GM18498 (cell line): Measurements from ENCODE around the gene UBR2.
"Not testable (repeated sequence)": the region's sequence is repeated elsewhere in the genome, so short reads cannot be mapped to it uniquely, and the experiment has no call there.

ENCODE experiments used
- ATAC-seq: cut with Tn5 transposase; IDR thresholded peaks from one replicate; pipeline ENCODE4 v1.9.1; 2021; ENCODE audit warnings: mild to moderate bottlenecking, moderate library complexity; ENCODE audit not compliant: unreplicated experiment

UBR2 gene

DNA sequence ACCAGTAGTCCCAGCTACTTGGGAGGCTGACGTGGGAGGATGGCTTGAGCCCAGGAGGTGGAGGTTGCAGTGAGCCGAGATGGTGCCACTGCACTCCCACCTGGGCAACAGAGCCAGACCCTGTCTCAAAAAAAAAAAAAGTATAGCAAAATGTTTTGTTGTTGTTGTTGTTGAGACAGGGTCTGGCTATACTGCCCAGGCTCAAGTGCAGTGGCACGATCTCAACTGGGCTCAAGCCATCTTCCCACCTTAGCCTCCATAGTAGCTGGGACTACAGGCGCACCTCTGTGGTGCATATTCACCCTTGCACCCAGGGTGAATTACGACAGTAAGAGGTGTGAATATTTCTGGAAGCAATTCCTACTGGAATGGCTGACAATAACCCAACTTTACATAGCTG lies 11.4 kb upstream of the UBR2 start:
- ATAC-seq = no peak

DNA sequence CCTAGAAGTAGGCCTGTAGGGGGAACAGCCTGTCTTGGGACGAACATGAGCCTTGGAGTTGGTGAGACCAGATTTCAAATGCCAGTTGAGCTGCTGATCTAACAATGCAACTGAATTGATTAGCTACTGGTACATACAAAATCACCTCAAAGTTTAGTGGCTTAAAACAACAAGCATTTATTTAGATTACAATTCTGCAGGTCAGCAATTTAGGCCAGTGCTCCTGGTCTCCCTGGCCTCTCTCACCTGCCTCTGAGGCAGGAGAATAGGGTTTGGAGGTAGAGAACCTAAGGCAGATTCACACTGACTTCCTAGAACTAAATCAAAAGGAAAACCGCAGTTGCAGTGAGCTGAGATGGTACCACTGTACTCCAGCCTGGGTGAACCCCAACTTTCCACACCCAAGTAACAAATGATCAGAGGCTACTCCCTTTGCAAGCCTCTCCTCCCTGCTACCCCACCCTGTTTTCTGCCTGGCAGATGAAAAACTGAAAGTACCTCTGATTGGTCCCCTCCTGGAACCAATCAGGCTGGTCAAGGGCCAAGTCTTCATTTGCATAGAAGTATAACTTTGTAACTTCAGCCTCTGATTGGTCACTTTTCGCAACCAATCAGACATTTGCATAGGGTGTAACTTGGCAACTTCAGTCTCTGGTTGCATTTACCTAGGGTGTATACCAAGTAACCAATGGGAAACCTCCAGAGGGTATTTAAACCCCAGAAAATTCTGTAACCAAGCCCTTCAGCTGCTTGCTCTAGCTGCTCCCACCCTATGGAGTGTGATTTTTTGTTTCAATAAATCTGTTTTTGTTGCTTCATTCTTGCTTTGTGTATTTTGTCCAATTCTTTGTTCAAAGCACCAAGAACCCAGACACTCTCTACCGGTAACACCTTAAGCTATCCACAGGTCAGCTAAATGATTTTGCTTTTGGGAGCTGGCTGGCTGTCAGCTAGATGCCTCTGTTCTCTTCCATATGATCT lies 8.1 kb upstream of the UBR2 start:
- no peak for ATAC-seq

DNA sequence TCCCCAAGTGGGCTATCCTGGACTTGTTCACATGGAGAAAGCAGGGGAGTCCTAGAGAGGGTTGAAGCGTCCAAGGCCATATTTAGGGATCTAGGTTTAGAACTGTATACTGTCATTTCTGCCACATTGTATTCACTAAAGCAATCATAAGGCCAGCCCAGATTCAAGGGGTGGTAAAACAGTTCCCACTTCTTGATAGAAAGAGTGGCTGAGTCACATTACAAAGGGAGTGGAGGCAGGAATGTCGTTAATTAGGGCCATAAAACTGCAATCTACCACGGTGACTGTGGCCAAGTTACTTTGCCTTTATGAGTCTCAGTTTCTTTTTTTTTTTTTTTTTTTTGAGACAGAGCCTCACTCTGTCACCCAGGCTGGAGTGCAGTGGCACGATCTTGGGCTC lies 7.4 kb upstream of the UBR2 start:
- no peak for ATAC-seq

DNA sequence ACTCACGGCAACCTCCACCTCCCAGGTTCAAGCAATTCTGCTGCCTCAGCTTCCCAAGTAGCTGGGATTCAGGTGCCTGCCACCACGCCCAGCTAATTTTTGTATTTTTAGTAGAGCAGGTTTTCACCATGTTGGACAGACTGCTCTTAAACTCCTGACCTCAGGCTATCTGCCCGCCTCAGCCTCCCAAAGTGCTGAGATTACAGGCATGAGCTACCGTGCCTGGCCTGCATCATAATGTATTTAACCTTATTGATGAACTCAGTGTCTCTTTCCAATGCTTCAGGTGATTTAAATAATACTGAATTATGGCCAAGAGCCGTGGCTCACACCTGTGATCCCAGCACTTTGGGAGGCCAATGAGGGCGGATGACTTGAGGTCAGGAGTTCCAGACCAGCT lies 4.6 kb upstream of the UBR2 start:
- ATAC-seq = not testable (repeated sequence)

DNA sequence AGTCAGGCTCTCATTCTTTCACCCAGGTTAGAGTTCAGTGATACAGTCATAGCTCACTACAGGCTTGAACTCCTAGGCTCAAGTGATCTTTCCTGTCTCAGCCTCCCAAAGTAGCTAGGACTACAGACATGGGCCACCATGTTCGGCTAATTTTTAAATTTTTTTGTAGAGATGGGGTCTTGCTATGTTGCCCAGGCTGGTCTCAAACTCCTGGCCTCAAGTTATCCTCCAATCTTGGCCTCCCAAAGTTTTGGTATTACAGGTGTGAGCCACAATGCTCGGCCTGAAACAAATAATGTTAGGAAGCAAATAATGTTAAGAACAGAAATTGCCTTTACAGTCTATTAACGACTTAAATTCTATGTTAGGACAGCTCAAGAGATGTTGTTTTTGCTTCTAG lies 1.8 kb upstream of the UBR2 start:
- ATAC-seq = no peak

DNA sequence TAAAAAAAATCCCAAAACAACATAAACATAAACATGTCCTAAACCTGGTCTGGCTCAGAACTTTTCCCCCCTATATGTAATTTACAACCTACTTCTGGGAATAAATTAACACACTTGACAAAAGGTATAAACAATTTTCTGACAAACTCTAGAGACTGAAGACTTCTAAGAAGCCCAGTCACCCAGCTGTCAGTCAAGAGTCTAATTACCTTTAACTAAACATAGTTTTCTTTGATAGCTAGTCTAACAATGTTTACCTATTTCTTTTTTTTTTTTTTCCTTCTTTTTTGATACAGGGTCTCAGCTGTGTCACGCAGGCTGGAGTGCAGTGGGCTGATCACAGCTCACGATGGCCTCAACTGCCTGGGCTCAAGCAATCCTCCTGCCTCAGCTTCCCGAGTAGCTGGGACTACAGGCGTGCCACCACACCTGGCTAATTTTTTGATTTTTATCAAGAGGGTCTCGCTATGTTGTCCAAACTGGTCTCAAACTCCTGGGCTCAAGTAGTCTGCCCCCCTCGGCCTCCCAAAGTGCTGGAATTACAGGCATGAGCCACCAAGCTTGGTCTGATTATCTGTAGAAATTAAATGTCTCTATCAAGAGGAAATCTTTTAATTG lies 932 bp upstream of the UBR2 start:
- ATAC-seq = no peak

DNA sequence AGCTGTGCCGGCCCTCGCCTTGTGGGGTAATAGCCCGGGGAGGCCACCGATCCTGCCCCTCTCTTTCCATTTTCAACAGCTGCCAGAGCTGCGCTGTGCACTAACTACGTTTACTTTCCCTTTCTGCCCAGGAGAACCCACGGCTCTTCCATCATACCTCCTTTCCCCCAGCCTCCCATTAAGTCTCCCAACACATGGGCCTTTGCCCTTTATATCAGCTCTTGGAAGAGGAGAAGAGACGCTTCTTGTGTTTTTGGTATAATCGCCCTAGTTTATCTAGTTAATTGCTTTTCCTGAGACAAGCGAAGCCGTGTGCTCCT lies 637 bp downstream of the UBR2 start:
- peak; percentile 23 for ATAC-seq

DNA sequence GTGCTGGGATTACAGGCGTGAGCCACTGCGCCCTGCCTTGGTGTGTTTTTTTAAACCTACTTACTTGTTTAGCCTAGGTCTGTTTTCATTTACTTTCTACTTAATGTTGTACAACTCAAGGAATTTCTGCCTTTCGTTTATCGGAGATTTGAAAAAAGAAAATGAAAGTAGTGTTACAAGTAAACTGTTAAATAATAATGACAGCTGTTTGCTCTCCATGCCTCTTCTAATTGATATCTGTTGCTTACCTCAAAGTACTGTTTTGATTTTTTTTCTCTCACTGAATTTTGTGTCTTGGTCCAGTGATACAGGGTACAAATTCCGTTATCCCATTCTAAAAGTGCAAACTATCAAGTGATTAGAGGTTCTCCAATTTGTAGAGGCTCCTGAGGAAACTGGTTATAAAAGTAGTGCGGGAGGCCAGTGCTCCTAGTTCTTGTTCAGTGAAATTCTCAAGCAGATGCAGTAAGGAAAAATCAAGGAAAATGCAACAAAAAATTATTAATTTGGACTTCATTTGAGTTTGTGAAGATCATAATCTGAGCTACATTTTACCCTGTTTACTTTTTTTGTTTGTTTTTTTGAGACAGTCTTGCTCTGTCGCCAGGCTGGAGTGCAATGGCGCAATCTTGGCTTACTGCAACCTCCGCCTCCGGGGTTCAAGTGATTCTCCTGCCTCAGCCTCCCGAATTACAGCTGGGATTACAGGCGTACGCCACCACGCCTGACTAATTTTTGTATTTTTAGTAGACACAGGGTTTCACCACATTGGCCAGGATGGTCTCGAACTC lies 2.2 kb downstream of the UBR2 start:
- ATAC-seq = no peak

DNA sequence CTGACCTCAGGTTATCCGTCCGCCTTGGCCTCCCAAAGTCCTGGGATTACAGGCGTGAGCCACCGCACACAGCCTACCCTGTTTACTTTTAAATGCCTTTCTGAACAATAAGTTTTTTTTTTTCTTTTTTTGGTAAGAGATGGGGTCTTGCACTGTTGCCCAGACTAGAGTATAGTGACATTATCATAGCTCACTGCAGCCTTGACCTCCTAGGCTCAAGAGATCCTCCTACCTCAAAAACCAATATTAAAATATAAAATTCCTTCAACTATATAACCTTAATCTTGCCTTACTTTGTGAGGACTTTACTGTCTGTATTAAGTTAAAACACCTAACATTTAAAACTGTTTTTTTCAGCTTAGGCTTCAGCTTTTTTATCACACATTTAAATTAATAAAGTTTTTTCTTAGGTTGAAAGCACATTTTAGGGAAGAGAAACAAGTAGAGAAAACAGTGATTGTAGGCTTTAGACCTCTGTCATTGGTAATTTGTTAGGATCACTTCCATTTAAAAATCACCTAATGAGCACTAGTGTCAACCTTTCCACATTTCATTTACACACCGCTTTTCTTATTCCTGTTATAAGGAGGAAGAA lies 2.9 kb downstream of the UBR2 start:
- ATAC-seq = no peak

DNA sequence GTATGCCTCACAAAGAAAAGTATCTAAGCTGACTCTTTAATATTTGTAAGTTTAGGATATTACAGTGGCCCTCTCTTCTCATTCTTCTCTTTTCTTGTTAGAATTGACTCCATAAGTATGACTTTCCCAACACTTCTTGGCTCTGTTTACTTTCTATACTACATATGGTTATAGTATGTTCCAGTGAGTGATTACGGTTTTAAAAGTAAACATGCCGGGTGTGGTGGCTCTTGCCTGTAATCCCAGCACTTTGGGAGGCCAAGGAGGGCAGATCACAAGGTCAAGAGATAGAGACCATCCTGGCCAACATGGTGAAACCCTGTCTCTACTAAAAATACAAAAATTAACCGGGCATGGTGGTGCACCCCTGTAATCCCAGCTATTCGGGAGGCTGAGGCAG lies 3.4 kb downstream of the UBR2 start:
- not testable (repeated sequence) for ATAC-seq

DNA sequence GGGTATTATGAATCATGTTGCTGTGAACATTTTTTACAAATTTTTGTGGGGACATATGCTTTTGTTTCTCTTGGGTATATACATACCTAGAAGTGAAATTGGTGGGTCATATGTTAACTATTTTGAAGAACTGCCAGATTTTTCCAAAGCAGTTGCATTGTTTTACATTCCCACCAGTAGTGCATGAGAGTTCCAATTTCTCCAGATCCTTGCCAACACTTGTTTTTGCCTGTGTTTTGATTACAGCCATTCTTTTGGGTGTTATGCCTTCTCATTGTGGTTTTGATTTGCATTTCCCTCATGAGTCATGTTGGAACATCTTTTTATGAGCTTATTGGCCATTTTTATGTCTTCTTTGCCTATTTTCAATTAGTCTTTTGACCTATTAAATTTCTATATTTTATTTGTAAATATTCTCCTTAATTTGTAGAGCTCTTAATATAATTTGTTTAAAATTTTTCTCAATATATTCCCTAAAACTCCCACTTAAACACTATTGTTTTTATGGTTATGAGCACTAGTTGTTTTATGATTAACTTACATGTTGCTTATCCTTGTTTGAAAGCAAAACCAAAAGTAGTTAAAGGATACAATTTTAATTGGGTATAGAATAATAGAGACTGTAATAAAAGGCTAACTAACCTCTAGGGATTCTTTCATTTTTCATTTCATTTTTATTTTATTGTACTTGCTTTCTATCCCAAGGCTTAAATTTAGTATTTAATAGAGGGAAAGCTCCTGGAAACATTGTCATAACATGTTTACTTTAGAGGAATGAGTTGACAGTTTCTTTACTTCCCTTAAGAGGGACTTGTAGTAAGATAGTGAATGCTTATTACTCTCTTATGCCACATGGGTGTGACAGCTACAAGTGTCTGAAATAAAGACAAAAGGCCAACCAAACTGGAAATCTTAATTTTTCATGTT lies 5.5 kb downstream of the UBR2 start:
- ATAC-seq = no peak

DNA sequence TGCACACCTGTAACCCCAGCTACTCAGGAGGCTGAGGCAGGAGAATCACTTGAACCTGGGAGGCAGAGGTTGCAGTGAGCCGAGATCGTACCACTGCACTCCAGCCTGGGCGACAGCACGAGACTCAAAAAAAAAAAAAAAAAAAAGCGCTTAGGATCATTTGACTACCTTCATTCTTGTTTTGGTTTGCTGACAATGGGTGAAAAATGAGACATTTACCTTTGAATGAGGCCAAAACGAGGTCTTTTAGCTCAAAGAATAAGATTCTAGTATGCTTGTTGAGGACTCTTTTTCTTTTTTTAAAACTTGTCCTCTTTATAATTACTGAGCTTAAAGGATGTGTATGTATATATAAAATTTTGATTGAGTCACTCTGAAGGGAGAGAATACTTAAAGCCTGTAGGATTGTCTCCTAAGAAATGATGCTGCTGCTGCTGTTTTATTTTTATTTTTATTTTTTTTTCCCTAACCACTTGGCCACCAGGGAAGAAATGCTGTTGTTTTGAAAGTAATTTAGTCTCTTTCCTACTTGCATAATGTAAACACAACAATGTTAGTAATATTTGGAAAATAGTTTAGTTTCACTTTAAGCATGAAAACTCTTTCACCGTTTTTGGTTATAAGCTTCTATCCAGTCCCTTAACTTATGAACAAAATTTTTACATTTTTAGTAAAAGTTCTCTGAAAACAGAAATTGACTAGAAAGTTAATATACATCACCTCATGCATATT lies 7.9 kb downstream of the UBR2 start:
- no peak for ATAC-seq

DNA sequence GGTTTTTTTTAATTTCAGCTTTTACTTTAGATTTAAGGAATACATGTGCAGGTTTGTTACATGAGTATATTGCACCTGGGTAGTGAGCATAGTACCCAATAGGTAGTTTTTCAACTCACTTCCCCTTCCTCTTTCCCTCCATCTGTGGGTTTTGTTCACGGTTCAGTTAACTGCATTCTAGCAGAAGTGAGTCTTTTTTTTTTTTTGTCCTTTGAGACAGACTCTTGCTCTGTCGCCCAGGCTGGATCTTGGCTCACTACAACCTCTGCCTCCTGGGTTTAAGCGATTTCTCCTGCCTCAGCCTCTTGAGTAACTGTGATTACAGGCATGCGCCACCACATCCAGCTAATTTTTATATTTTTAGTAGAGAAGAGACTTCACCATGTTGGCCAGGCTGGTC lies 8.7 kb downstream of the UBR2 start:
- ATAC-seq = peak; percentile 86

DNA sequence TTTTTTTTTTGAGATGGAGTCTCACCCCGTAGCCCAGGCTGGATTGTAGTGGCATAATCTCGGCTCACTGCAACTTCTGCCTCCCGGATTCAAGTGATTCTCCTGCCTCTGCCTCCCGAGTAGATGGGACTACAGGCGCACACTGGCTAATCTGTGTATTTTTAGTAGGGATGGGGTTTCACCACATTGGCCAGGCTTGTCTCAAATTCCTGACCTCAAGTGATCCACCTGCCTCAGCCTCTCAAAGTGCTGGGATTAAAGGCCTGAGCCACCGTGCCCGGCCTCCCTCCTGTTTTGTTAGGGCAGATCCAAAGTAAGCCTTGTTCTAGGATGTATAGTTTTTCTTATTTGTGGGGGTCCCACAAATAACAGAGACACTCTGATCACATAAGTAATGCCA lies 12.7 kb downstream of the UBR2 start:
- not testable (repeated sequence) for ATAC-seq

DNA sequence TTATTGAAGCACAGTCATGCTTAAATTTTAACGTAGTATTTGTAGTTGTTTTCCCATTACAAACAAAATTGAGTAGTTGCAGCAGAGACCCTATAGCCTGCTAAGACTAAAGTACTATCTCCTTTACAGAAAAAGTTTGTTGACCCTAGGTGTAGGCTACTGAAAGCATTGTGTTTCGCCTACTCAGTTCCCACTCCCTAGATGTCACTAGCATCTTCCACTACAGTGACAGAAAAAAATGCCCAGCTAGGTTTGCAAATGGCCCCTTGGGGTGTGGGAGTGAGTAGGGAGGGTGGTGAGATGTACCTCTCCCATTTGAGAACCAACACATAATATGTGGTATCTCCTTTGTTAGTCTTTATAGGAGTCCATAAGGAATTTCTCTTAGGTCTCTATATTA lies 34.5 kb downstream of the UBR2 start:
- no peak for ATAC-seq

DNA sequence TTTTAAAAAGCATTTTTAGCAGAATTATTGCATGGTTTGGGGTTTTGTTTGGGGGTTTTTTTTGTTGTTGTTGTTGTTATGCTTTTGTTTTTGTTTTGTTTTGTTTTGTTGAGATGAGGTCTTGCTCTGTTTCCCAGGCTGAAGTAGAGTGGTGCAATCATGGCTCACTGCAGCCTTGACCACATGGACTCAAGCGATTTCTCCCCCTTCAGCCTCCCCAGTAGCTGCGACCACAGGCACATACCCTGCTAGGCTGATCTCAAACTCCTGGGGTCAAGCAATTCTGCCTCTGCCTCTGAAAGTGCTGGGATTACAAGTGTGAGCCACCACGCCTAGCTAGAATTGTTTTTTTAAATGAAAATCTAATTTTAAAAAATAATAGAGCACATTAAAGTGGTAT lies 35.7 kb downstream of the UBR2 start:
- ATAC-seq = no peak

DNA sequence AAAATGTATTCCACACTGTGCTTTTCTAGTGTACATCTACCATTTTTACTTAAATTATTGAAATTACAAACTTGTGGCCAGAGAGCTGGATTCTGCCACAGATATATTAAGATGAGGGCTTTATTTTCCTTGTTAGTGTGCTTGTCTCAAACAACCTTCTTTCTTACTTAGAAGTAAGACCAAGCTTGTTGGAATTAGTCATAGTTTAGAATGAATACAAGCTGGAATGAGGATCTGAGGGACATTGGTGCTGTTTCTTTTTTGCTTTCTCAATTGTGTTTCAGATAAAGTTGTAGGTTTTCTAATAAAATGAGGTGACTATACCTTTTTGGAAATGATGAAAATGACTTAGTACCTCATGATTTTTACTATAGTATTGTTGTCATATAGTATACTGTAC lies 40.3 kb downstream of the UBR2 start:
- ATAC-seq = no peak

DNA sequence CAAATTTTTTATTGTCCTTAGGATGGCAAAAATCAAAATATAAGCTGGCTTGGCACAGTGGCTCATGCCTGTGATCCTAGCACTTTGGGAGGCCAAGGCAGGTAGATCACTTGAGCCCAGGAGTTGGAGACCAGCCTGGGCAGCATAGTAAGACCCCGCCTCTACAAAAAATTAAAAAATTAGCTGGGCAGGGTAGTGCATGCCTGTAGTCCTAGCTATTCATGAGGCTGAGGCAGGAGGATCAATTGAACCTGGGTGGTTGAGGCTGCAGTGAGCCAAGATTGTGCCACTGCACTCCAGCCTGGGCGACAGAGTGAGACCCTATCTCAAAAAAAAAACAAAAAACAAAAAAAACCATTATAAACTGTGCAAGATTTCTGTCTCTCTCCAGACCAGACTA lies 40.9 kb downstream of the UBR2 start:
- not testable (repeated sequence) for ATAC-seq

DNA sequence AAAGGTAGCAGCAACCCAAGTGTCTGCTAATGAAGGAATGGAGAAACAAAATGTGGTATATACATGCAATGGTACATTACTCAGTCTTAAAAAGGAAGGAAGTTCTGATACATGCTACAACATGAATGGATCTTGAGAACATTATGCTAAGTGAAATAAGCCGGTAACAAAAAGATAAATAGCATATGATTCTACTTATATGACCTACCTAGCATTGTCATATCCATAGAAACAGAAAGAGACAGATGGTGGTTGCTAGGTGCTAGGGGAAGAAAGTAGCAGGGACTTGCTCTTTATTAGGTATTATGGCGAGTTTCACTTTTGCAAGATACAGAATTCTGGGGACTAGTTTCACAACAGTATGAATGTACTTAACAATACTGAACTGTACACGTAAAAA lies 46.6 kb downstream of the UBR2 start:
- ATAC-seq = peak; percentile 76

DNA sequence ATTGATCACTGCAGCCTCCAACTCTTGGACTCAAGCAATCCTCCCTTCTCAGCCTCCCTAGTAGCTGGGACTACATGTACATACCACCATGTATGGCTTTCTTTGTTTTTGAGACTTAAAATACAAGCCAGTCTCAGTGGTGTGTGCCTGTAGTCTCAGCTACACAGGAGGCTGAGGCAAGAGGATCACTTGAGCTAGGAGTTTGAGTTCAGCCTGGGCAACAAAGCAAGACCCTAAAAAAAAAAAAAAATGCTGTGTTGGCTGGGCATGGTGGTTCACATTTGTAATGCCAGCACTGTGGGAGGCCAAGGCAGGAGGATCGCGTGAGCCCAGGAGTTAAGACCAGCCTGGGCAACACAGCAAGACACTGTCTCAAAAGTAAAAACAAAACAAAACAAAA lies 51.7 kb downstream of the UBR2 start:
- no peak for ATAC-seq
